GM23248 (cell line): ENCODE data around the gene LACTBL1. TPM values are rescaled to one million over a fixed set of nuclear protein-coding genes. Genes with fewer than 3 reads are reported as not detected.

Experiments used
- DNase-seq: peaks from one replicate; pipeline ENCODE4 v3.0.0-alpha.2; 2015
- H2AFZ ChIP-seq: fragments of 200-600 bp; sonication (generic); 2 replicates; pipeline ENCODE4 v1.6.1; 2016; ENCODE audit warnings: antibody characterized with exemption
- H3F3A ChIP-seq: fragments of 200-600 bp; sonication (generic); 2 replicates; pipeline ENCODE4 v1.6.1; 2016; ENCODE audit warnings: mild to moderate bottlenecking, antibody characterized with exemption, mixed run types; ENCODE audit not compliant: insufficient read depth
- H3K27ac ChIP-seq: fragments of 200-600 bp; sonication (generic); 2 replicates; pipeline ENCODE4 v1.5.1; 2016; ENCODE audit warnings: mild to moderate bottlenecking
- H3K27me3 ChIP-seq: fragments of 200-600 bp; sonication (generic); replicated peaks from 2 replicates; pipeline ENCODE4 v1.6.1; 2016; ENCODE audit warnings: mild to moderate bottlenecking; ENCODE audit not compliant: insufficient read depth
- H3K36me3 ChIP-seq: fragments of 200-600 bp; sonication (generic); 2 replicates; pipeline ENCODE4 v1.6.1; 2016; ENCODE audit warnings: low read depth, mild to moderate bottlenecking
- H3K4me1 ChIP-seq: fragments of 200-600 bp; sonication (generic); 2 replicates; pipeline ENCODE4 v1.6.1; 2016; ENCODE audit warnings: mild to moderate bottlenecking; ENCODE audit not compliant: insufficient read depth
- H3K4me2 ChIP-seq: fragments of 200-600 bp; sonication (generic); one replicate; pipeline ENCODE4 v1.6.1; 2016; ENCODE audit warnings: mild to moderate bottlenecking; ENCODE audit not compliant: unreplicated experiment
- H3K4me3 ChIP-seq: fragments of 200-600 bp; sonication (generic); 2 replicates; pipeline ENCODE4 v1.5.1; 2016; ENCODE audit warnings: mild to moderate bottlenecking
- H3K79me2 ChIP-seq: fragments of 200-600 bp; sonication (generic); 2 replicates; pipeline ENCODE4 v1.6.1; 2016; ENCODE audit warnings: mild to moderate bottlenecking; ENCODE audit not compliant: insufficient read depth
- H3K9ac ChIP-seq: fragments of 200-600 bp; sonication (generic); 2 replicates; pipeline ENCODE4 v1.6.1; 2016; ENCODE audit warnings: mild to moderate bottlenecking
- H3K9me2 ChIP-seq: fragments of 200-600 bp; sonication (generic); 2 replicates; pipeline ENCODE4 v1.6.1; 2016; ENCODE audit warnings: mixed run types, mild to moderate bottlenecking, moderate library complexity; ENCODE audit not compliant: insufficient read depth
- H3K9me3 ChIP-seq: fragments of 200-600 bp; sonication (generic); one replicate; pipeline ENCODE4 v1.6.1; 2017; ENCODE audit warnings: low read depth
- H4K20me1 ChIP-seq: fragments of 200-600 bp; sonication (generic); 2 replicates; pipeline ENCODE4 v1.6.0; 2016; ENCODE audit not compliant: insufficient read depth
- EZH2 ChIP-seq: fragments of 200-600 bp; sonication (generic); IDR thresholded peaks from 2 replicates; pipeline ENCODE4 v1.6.1; 2018; ENCODE audit warnings: antibody characterized with exemption, mild to moderate bottlenecking; ENCODE audit not compliant: insufficient read depth, poor library complexity, severe bottlenecking
- EZH2phosphoT487 ChIP-seq: fragments of 200-600 bp; sonication (generic); IDR thresholded peaks from 2 replicates; pipeline ENCODE4 v1.6.1; 2018; ENCODE audit warnings: antibody characterized with exemption, moderate library complexity, mild to moderate bottlenecking, low read depth; ENCODE audit not compliant: insufficient read depth
- WGBS, 2 experiments: methylation state at CpG; one replicate each; pipeline ENCODE4 v1.1.6; 2015 to 2017; ENCODE audit warnings: low lambda C conversion rate in 2 of 2, low coverage in 1 of 2; ENCODE audit errors: missing lambda C conversion rate in 2 of 2; 5-methylcytosine and 5-hydroxymethylcytosine counted together
- in situ Hi-C: fragments of 300-500 bp; cut with MboI; formaldehyde crosslinking; loops from 2 replicates; pipeline ENCODE4 v1.15.0; 2020
- polyA plus RNA-seq: library from polyadenylated mRNA; unstranded; fragments of >200 nt; fragmentation: Nextera tagmentation; extraction: Ambion mirVana; gene quantifications from 2 replicates; pipeline ENCODE4 v1.2.1, GENCODE V29; 2016
- total RNA-seq: library from RNA; depleted of rRNA; stranded (reverse); fragments of >200 nt; shearing (Covaris generic); gene quantifications from 2 replicates; pipeline ENCODE4 v1.2.3, GENCODE V29; 2014

The LACTBL1 gene
- total and polyA plus RNA-seq, 2 experiments from 2014 or later = not detected

- no peaks in the 10 kb centered on the region for H4K20me1 ChIP-seq
- WGBS, 2 experiments = 47 to 50% methylated on average over 7 of the region's 7 CpGs
Observed at GRCh38 chr1:22959545-22960360, 12.9 kb downstream of the LACTBL1 start.

GRCh38 chr1:22958556-22958955, 14.1 kb downstream of the LACTBL1 start:
- in situ Hi-C loops = no loop called here
- DNase-seq = no peak
- 66 to 69% methylated on average over 9 of the region's 9 CpGs for WGBS, 2 experiments

More at GRCh38 chr1:22959545-22960360, 12.9 kb downstream of the LACTBL1 start:
- Histone ChIP-seq H3K4me1 (no peaks in the 10 kb centered on the region), H3K27ac (no peak overlapping the region), H3K4me3 (no peak overlapping the region), H3K9me2 (no peaks in the 10 kb centered on the region), H3K9me3 (no peaks in the 10 kb centered on the region), H3K27me3 (peaks cover 15% of the 10 kb centered on the region; the same call in 1 of the 2 replicates), H3K36me3 (no peaks in the 10 kb centered on the region), H3K4me2 (no peak overlapping the region), H2AFZ (no peak overlapping the region), H3F3A (no peaks in the 10 kb centered on the region), H3K9ac (no peak overlapping the region), H3K79me2 (no peaks in the 10 kb centered on the region)
- no peak for DNase-seq
- in situ Hi-C loops = no loop called here
- no peak for TF ChIP-seq EZH2phosphoT487
- TF ChIP-seq EZH2 = no peak

GRCh38 chr1:22957066-22957465, 15.6 kb downstream of the LACTBL1 start:
- Histone ChIP-seq H3K9ac (no peak overlapping the region), H3K4me2 (no peak overlapping the region), H3K9me3 (no peaks in the 10 kb centered on the region), H3K27me3 (peaks cover 37% of the 10 kb centered on the region), H2AFZ (no peak overlapping the region), H3K4me3 (no peak overlapping the region), H3F3A (no peaks in the 10 kb centered on the region), H3K9me2 (no peaks in the 10 kb centered on the region), H4K20me1 (no peaks in the 10 kb centered on the region), H3K4me1 (no peaks in the 10 kb centered on the region), H3K36me3 (no peaks in the 10 kb centered on the region), H3K27ac (no peak overlapping the region), H3K79me2 (no peaks in the 10 kb centered on the region)
- in situ Hi-C loops = no loop called here
- no peak for DNase-seq
- WGBS, 2 experiments = 49 to 52% methylated on average over 3 of the region's 3 CpGs
- TF ChIP-seq EZH2phosphoT487 (no peak), EZH2 (no peak)

More at GRCh38 chr1:22958556-22958955, 14.1 kb downstream of the LACTBL1 start:
- no peaks in the 10 kb centered on the region for H3K9me3 ChIP-seq
- H3K4me1 ChIP-seq = no peaks in the 10 kb centered on the region
- no peaks in the 10 kb centered on the region for H3K9me2 ChIP-seq
- no peak overlapping the region for H3K27ac ChIP-seq
- no peaks in the 10 kb centered on the region for H3K36me3 ChIP-seq
- H4K20me1 ChIP-seq = no peaks in the 10 kb centered on the region
- TF ChIP-seq EZH2 (no peak), EZH2phosphoT487 (no peak)
- no peak overlapping the region for H3K9ac ChIP-seq
- no peaks in the 10 kb centered on the region for H3F3A ChIP-seq
- no peaks in the 10 kb centered on the region for H3K79me2 ChIP-seq
- no peak overlapping the region for H3K4me2 ChIP-seq
- H3K27me3 ChIP-seq = peaks cover 27% of the 10 kb centered on the region
- no peak overlapping the region for H3K4me3 ChIP-seq
- H2AFZ ChIP-seq = no peak overlapping the region

GRCh38 chr1:22955146-22955545, 17.5 kb downstream of the LACTBL1 start:
- H3K36me3 ChIP-seq = no peaks in the 10 kb centered on the region
- H3K27me3 ChIP-seq = peaks cover 49% of the 10 kb centered on the region
- H3K4me1 ChIP-seq = no peaks in the 10 kb centered on the region
- no peaks in the 10 kb centered on the region for H4K20me1 ChIP-seq
- no peak for TF ChIP-seq EZH2
- TF ChIP-seq EZH2phosphoT487 = no peak
- H3F3A ChIP-seq = no peaks in the 10 kb centered on the region
- H3K9ac ChIP-seq = no peak overlapping the region
- H3K4me3 ChIP-seq = no peak overlapping the region
- H3K27ac ChIP-seq = no peak overlapping the region
- 50 to 68% methylated on average over 5 to 7 of the region's 7 CpGs for WGBS, 2 experiments
- in situ Hi-C loops = no loop called here
- no peak for DNase-seq
- H3K9me3 ChIP-seq = no peaks in the 10 kb centered on the region
- no peak overlapping the region for H2AFZ ChIP-seq
- no peak overlapping the region for H3K4me2 ChIP-seq
- no peaks in the 10 kb centered on the region for H3K79me2 ChIP-seq
- no peaks in the 10 kb centered on the region for H3K9me2 ChIP-seq
